HL-60 (cell line): ENCODE measurements around the gene NADK.

Experiments
- CTCF ChIP-seq: IDR thresholded peaks from one replicate; pipeline ENCODE4 v1.5.1; 2011; ENCODE audit warnings: low read length, control low read depth, inconsistent platforms; ENCODE audit not compliant: insufficient read depth
- REST ChIP-seq: IDR thresholded peaks from 2 replicates; pipeline ENCODE4 v1.6.1; 2012; ENCODE audit warnings: low read depth; ENCODE audit not compliant: insufficient replicate concordance

GRCh38 chr1:1780598-1781525 lies 2.6 kb upstream of the NADK start:
- TF ChIP-seq REST (no peak), CTCF (no peak)
